HUES48 (cell line): ENCODE data around the gene MYOM1.

Experiments
- H3K27ac ChIP-seq: one replicate; pipeline ENCODE4 v1.7.0; 2013; ENCODE audit warnings: low read depth, low read length, inconsistent platforms
- H3K27me3 ChIP-seq: 2 replicates; pipeline ENCODE4 v1.6.1; 2013; ENCODE audit warnings: mild to moderate bottlenecking, low read length; ENCODE audit not compliant: control insufficient read depth, insufficient read depth
- H3K36me3 ChIP-seq: 2 replicates; pipeline ENCODE4 v1.6.1; 2013; ENCODE audit warnings: low read length; ENCODE audit not compliant: control insufficient read depth, insufficient read depth
- H3K4me1 ChIP-seq: 2 replicates; pipeline ENCODE4 v1.6.1; 2013; ENCODE audit warnings: mild to moderate bottlenecking, low read length; ENCODE audit not compliant: control insufficient read depth, insufficient read depth
- H3K4me3 ChIP-seq: 2 replicates; pipeline ENCODE4 v1.5.1; 2013; ENCODE audit warnings: mild to moderate bottlenecking, low read depth, low read length
- H3K9ac ChIP-seq: 2 replicates; pipeline ENCODE4 v1.6.1; 2013; ENCODE audit warnings: mild to moderate bottlenecking, low read depth, low read length, moderate library complexity
- H3K9me3 ChIP-seq: 2 replicates; pipeline ENCODE4 v1.6.1; 2013; ENCODE audit warnings: low read length; ENCODE audit not compliant: control insufficient read depth, insufficient read depth

The MYOM1 gene

GRCh38 chr18:3122851-3123250, 96.9 kb downstream of the MYOM1 start:
- Histone ChIP-seq H3K27me3 (no peaks in the 10 kb centered on the region), H3K9ac (no peak overlapping the region), H3K27ac (no peak overlapping the region), H3K9me3 (no peaks in the 10 kb centered on the region), H3K4me1 (peaks cover 8% of the 10 kb centered on the region), H3K4me3 (no peak overlapping the region), H3K36me3 (no peaks in the 10 kb centered on the region)

- Histone ChIP-seq H3K36me3 (no peaks in the 10 kb centered on the region), H3K4me3 (no peak overlapping the region), H3K27me3 (no peaks in the 10 kb centered on the region), H3K4me1 (peaks cover 8% of the 10 kb centered on the region), H3K9ac (no peak overlapping the region), H3K9me3 (no peaks in the 10 kb centered on the region), H3K27ac (no peak overlapping the region)
Observed at GRCh38 chr18:3121259-3121658, 98.5 kb downstream of the MYOM1 start.

- H3K9me3 ChIP-seq, result no peaks in the 10 kb centered on the region
- H3K4me1 ChIP-seq, result peaks cover 8% of the 10 kb centered on the region
- no peak overlapping the region for H3K27ac ChIP-seq
- H3K27me3 ChIP-seq, result 0 out of 2 replicates have a peak, but pooled peaks cover 4% of the 10 kb centered on the region
- H3K4me3 ChIP-seq, result no peak overlapping the region
- H3K9ac ChIP-seq, result no peak overlapping the region
- H3K36me3 ChIP-seq, result no peaks in the 10 kb centered on the region
Observed at GRCh38 chr18:3120356-3120755, 99.4 kb downstream of the MYOM1 start.

GRCh38 chr18:3119401-3120341, 100.1 kb downstream of the MYOM1 start:
- H3K27ac ChIP-seq, result no peak overlapping the region
- no peak overlapping the region for H3K4me3 ChIP-seq
- H3K4me1 ChIP-seq, result peaks cover 8% of the 10 kb centered on the region
- H3K27me3 ChIP-seq, result 0 out of 2 replicates have a peak, but pooled peaks cover 5% of the 10 kb centered on the region
- no peak overlapping the region for H3K9ac ChIP-seq
- H3K36me3 ChIP-seq, result no peaks in the 10 kb centered on the region
- H3K9me3 ChIP-seq, result no peaks in the 10 kb centered on the region

- Histone ChIP-seq H3K36me3 (no peaks in the 10 kb centered on the region), H3K27me3 (0 out of 2 replicates have a peak, but pooled peaks cover 5% of the 10 kb centered on the region), H3K9ac (no peak overlapping the region), H3K27ac (no peak overlapping the region), H3K4me1 (peaks cover 8% of the 10 kb centered on the region), H3K9me3 (no peaks in the 10 kb centered on the region), H3K4me3 (no peak overlapping the region)
Observed at GRCh38 chr18:3118195-3119010, 101.4 kb downstream of the MYOM1 start.

GRCh38 chr18:3117493-3118192, 102.1 kb downstream of the MYOM1 start:
- no peaks in the 10 kb centered on the region for H3K36me3 ChIP-seq
- no peak overlapping the region for H3K27ac ChIP-seq
- H3K4me3 ChIP-seq, result no peak overlapping the region
- no peak overlapping the region for H3K9ac ChIP-seq
- H3K9me3 ChIP-seq, result no peaks in the 10 kb centered on the region
- H3K4me1 ChIP-seq, result peaks cover 8% of the 10 kb centered on the region
- peaks cover 7% of the 10 kb centered on the region for H3K27me3 ChIP-seq

GRCh38 chr18:3115447-3116030, 104.2 kb downstream of the MYOM1 start:
- Histone ChIP-seq H3K4me3 (no peak overlapping the region), H3K4me1 (peaks cover 8% of the 10 kb centered on the region), H3K9ac (no peak overlapping the region), H3K9me3 (no peaks in the 10 kb centered on the region), H3K36me3 (no peaks in the 10 kb centered on the region), H3K27me3 (peaks cover 29% of the 10 kb centered on the region), H3K27ac (no peak overlapping the region)

- Histone ChIP-seq H3K9me3 (no peaks in the 10 kb centered on the region), H3K27ac (no peak overlapping the region), H3K27me3 (peaks cover 39% of the 10 kb centered on the region), H3K4me3 (no peak overlapping the region), H3K36me3 (no peaks in the 10 kb centered on the region), H3K4me1 (peaks cover 8% of the 10 kb centered on the region), H3K9ac (no peak overlapping the region)
Observed at GRCh38 chr18:3114451-3114850, 105.3 kb downstream of the MYOM1 start.

- no peaks in the 10 kb centered on the region for H3K9me3 ChIP-seq
- H3K4me1 ChIP-seq, result peaks cover 4% of the 10 kb centered on the region
- no peak overlapping the region for H3K27ac ChIP-seq
- H3K9ac ChIP-seq, result no peak overlapping the region
- no peaks in the 10 kb centered on the region for H3K36me3 ChIP-seq
- no peak overlapping the region for H3K4me3 ChIP-seq
- peaks cover 40% of the 10 kb centered on the region for H3K27me3 ChIP-seq
Observed at GRCh38 chr18:3114026-3114425, 105.7 kb downstream of the MYOM1 start.

- Histone ChIP-seq H3K4me1 (no peaks in the 10 kb centered on the region; the same call in 1 of the 2 replicates), H3K9me3 (no peaks in the 10 kb centered on the region), H3K9ac (no peak overlapping the region), H3K4me3 (no peak overlapping the region), H3K27ac (no peak overlapping the region), H3K36me3 (no peaks in the 10 kb centered on the region), H3K27me3 (peaks cover 40% of the 10 kb centered on the region)
Observed at GRCh38 chr18:3111523-3112240, 108.1 kb downstream of the MYOM1 start.
